Measurements from ENCODE around the gene ABCG1.

- TF ChIP-seq POLR2A (IDR thresholded peaks at IDR 0.05; ENCODE audit: low read length) (no peak), GATA1 (IDR thresholded peaks at IDR 0.05; ENCODE audit: low read depth, low read length) (no peak)
Observed at GRCh38 chr21:42310411-42311001, 91.6 kb downstream of the ABCG1 start.
